AG10803 (cell line): ENCODE data around the gene MRPL22.

Experiments used
- DNase-seq: peaks from one replicate; pipeline ENCODE4 v3.0.0; 2010; ENCODE audit warnings: low read depth
- H3K4me3 ChIP-seq: 2 replicates; pipeline ENCODE4 v1.5.1; 2011; ENCODE audit warnings: mild to moderate bottlenecking, low read length, control low read depth
- CTCF ChIP-seq: conservative IDR thresholded peaks from 2 replicates; pipeline ENCODE4 v1.5.1; 2011; ENCODE audit warnings: mild to moderate bottlenecking, low read length, control low read depth, inconsistent platforms

Gene MRPL22

DNA sequence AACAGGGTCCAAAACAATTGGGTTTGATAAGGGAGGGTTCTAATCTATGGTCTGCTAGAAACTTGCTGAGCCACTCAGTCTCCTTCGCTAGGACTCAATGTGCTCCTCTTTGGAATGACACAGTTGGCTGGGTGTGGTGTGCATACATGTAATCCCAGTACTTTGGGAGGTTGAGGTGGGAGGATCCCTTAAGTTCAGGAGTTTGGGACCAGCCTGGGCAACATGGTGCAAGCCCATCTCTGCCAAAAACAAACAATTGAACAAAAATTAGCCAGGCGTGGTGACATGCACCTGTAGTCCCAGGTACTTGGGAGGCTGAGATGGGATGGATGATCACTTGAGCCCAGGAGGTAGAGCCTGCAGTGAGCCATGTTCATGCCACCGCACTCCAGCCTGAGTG, 70.0 kb downstream of the MRPL22 start:
- no peak for TF ChIP-seq CTCF
- H3K4me3 ChIP-seq, result no peak overlapping the region
- DNase-seq, result no peak

- H3K4me3 ChIP-seq, result no peak within 1 kb of the TSS
- DNase-seq, result no peak
- TF ChIP-seq CTCF, result no peak
Measured at GRCh38 chr5:155013526-155013925, 72.7 kb downstream of the MRPL22 start, which contains the start of gene KIF4B. KIF4B (plus strand) TSS chr5:155013755; CDS start chr5:155013860, 105 bp downstream.

DNA sequence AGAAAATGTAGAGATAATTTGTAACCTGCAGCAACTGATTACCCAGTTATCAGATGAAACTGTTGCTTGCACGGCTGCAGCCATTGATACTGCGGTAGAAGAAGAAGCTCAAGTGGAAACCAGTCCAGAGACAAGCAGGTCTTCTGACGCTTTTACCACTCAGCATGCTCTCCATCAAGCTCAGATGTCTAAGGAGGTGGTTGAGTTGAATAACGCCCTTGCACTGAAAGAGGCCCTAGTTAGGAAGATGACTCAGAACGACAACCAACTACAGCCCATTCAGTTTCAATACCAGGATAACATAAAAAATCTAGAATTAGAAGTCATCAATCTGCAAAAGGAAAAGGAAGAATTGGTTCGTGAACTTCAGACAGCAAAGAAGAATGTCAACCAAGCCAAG, 74.4 kb downstream of the MRPL22 start:
- no peak for TF ChIP-seq CTCF
- H3K4me3 ChIP-seq, result no peak overlapping the region
- DNase-seq, result no peak

DNA sequence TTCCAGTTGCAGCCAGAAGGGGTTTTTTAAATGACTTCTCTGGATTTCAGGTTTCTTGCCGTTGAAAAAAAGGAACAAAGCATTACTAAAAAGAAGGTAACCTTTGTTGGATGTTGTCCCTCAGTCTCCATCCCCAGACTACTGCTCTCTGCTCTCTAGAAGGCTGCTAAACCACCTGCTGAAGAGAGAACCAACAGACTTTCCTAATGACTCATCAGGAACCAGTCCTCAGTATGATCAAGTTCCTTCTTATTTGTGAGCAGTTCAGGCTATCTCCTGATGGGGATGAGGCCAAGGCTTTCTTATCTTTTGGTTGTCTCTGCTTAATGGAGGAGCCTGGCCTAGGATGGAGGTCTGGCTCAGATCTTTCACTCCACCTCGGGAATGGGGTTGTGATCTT, 76.7 kb downstream of the MRPL22 start:
- no peak for TF ChIP-seq CTCF
- no peak for DNase-seq
- H3K4me3 ChIP-seq, result no peak overlapping the region
